Kidney tubule cell (primary cell): Measurements from ENCODE around the gene LRMDA.
"Not testable (repeated sequence)": the region's sequence is repeated elsewhere in the genome, so short reads cannot be mapped to it uniquely, and the experiment has no call there.

ENCODE experiments used
- DNase-seq: peaks from one replicate; pipeline ENCODE4 v3.0.0-alpha.2; 2018; ENCODE audit warnings: low spot score

LRMDA gene

DNA sequence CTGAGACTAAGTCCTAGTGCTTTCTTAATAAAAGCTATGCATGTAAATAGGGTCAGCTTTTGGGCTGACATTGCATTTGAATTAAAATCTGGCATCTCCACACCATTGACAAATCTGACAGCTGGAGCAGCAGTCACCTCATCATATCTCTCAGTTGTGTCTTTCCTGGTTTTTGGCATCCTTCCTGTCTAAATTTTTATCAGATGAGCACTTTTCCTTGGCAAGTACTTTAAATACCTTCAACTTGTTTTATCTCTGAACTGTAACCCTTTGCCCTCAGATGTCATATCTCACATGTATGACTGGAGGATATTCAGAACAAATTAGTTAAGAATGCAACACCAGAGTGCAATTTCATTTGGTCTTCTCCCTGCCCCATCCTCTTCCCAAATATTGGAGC, 1066.2 kb downstream of the LRMDA start:
- DNase-seq = no peak

DNA sequence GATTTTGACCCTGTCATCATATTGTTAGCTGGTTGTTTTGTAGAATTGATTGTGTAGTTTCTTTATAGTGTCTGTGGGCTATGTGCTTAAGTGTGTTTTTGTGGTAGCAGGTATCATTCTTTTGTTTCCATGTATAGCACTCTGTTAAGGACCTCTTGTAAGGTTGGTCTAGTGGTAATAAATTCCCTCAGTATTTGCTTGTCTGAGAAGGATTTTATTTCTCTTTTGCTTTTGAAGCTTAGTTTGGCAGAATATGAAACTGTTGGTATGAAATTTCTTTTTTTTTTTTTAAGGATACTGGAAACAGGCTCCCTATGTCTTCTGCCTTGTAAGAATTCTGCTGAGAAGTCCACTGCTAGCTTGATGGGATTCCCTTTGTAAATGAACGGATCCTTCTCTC, 1073.4 kb downstream of the LRMDA start:
- no peak for DNase-seq

DNA sequence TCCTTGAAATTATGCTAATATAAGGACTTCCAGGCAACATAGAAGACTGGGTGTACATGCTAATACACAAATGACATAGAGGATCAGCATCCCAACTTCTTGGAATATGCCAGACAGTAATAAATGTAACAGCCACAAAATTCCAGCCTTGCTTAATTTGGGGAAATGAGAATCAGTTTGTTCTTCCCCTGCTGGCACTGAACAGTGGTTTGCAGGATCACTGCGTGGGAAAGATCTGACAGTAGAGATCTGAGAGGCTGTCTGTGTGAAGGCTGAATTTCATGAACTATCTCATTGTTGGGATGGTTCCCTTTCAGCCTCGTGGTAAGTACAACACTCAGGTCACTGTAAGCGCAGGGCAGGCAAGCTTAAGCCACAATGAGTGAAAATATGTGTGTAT, 1078.0 kb downstream of the LRMDA start:
- no peak for DNase-seq

DNA sequence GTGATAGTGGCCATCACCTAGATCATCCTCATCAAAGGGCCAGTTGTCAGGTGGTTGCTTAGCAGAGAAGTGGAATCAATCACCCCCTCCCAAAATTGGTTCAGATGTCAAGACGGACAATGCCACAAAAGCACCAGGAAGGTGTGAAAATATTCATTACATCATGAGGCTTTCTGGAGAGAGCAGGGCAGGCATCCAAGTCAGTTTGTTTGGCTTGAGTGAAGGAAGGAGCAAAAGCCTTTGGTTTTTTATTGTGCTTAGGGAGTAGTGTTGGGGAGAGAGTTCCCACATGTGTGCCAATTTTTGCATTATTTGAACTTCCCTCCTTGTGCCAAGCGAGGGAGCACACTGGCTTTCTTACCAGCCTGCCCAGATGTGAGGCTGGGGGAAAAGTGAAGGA, 1082.9 kb downstream of the LRMDA start:
- no peak for DNase-seq

DNA sequence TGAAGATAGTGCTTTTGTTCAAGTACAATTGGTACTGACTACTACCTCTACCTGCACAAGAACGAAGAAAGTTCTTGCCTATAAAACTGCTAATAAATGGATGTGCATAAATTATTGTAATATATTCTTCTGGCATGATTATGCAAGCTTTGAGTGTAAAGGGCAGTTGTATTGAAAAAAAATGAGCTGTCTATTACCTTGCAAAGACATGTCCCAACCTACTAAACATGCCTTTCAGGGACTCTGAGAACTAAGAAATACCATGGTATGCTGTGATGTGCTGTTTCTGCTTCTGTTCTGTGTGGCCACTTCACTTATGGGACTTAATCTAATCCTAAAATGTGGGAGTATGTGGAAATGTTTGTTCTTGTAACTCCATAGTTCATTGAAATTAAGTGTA, 1083.4 kb downstream of the LRMDA start:
- DNase-seq = no peak

DNA sequence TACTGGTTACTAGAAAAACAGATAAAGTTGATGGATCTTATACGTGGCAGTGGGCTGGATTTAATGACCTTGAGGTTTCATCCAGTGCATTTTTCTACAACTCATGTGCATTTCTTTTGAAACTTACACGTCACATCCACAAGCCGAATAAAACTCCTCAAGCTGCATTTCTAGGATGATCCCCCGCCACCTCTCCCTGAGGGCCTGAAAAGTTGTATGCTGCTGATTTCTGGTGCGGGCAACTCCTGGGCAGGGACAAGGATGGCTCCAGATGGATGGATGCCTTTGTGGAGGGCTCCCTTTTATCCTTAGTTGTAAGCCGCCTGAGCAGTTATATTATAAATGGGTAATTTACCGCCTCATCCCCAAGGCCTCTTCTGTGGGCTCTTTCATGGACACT, 1091.1 kb downstream of the LRMDA start:
- DNase-seq = no peak

DNA sequence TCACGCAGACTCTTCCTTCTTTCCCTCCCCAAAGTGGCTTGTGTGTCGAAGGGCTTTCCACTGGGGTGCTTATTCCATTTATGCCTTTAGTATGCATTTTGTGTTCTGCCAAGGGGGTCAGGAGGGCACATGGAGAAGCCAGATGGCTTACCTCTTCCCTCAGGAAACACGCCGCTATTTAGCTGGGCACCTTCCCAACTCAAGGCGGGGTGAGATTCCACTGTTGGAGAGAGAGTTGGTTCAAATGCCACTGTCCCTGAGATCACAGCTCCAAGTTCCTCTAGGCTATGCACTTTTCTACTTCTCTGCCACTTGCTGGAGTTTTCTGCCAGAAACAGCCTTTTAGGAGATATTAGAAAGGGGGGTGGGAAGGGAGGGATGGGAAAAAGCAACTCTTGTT, 1091.8 kb downstream of the LRMDA start:
- no peak for DNase-seq

DNA sequence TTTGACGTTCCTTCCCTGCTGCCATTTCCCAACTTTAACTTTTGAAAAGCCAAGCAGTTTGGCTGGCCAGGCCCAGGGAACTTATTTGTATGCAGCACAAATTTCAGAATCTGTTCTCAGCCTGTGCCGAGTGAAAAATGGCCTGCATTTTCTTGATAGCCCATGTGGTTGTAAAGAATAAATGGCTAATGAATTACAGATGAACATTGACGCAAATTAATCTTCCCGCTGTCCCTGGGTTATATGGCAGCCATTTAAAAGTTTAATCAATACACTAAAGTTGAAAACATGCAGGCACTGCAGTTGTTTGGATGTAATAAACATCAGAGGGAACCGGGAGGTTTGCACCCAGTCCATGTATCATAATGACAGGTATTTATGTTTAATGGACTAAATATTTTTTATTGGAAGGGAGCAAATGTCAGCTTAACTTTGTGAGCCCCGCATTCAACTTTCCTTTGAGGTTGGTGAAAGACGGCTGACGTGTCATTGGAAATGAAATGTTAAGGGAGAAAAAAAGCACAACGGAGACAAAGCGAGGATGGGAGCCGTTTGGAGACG, 1092.4 kb downstream of the LRMDA start:
- no peak for DNase-seq

DNA sequence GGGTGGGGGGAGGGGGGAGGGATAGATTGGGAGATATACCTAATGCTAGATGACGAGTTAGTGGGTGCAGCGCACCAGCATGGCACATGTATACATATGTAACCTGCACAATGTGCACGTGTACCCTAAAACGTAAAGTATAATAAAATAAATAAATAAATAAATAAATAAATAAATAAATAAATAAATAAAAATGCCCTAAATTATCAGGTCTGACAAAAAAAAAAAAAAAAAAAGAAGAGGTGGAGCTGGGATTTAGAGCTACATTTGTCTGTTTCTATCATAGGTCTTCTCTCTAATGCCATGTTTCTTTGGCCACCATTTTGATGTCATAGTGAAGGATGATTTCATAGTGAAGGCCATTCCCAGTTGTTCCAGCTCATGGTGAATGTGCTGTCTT, 1095.4 kb downstream of the LRMDA start:
- not testable (repeated sequence) for DNase-seq

DNA sequence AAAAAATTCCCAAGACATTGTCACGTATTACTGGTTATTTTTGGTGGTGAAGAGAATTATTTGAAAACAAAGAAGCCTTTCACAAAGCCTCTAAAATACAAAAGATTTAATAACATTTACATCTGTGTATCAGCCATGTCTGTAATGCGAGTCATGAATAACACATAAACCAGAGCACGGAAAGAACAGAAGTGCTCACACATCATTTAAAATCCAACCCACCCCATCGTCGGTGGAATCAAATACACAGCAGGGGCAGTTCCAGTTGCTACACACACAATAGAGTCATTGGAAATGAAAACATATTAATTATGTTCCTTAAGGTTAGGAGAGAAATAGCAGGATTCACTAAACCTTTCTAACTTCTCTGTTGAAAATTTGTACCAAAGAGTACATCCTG, 1108.9 kb downstream of the LRMDA start:
- DNase-seq = no peak

DNA sequence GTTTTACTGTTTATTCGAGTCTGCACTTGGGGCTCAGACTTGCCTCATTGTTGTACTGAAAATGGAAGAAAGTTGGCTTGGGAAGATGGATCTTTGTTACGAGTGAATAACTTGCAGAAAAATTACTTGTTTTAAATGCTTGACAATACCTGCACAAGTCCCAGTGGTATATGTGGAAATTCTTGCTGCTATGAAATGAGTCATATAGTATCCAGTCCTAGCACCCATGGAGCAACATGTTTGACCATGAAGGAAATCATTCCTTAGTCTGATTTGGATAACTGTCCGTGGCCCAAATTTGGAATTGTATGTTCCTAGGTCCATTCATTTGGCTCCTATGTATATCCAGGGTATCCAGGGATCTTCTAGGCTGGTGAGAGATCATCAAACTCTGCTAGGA, 1109.4 kb downstream of the LRMDA start:
- DNase-seq = no peak

DNA sequence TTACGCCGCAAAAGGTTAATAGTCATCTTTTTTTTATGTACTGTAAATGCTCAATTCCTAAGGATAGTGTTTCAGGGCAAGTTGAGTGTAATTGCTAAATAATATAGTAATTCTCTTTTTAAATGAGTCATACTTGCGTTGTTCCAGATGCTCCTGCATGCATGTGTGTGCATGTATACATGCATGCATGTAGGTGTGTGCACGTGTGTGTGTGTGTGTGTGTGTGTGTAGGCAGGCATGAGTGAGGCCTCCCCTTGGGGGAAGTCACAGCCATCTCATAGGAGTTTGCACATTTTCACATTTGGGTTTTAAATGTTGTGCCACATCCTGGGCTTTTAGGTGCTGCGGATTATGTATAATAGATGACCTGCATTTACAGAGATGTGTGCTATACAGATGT, 1110.4 kb downstream of the LRMDA start:
- no peak for DNase-seq

DNA sequence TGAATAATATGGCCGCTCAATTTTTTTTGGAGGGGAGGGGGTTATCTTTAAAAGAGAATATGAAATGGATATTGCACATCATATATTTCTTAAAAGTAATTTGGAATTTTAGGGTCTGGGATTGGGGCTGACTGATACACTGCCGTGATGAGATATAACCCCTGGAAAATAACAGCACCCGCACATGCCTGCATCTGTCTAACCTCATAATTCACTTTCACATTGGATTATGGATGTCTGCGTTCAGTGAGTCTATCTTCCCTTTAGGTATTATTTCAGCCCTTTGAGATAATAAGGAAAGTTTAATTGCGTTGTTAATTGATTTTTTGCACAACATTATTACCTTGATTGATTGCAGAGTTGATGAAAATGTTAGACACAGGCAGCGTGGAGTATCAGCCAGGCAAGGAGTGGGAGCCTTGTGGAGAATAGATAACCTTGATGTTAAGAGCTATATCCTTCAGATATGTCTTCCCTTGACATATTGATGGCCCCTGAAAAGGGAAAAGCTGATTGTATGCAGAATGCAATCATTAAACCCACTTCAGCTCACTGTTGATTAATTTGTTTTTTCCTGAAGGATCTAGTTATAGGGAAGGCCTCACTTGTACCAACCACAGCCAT, 1111.0 kb downstream of the LRMDA start:
- DNase-seq = no peak

DNA sequence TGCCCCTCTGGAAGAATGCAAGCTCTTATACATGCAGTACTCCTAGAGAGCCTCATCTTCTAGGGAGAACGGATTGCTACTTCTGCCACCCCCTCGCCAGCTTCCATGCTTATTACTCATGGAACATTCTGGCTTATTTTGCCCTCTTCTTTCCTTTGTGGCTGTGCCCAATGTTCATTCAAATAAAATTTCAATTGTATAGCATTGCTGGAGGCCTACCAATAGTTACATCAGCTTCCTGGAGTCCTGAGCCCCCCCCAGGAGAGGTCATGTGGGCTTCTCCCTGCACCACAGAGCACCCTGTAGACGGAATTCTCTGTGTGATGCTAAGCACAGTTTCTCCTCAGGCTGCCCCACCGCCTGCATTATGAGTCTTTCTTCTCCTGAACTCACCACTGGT, 1112.2 kb downstream of the LRMDA start:
- DNase-seq = peak; percentile 31

DNA sequence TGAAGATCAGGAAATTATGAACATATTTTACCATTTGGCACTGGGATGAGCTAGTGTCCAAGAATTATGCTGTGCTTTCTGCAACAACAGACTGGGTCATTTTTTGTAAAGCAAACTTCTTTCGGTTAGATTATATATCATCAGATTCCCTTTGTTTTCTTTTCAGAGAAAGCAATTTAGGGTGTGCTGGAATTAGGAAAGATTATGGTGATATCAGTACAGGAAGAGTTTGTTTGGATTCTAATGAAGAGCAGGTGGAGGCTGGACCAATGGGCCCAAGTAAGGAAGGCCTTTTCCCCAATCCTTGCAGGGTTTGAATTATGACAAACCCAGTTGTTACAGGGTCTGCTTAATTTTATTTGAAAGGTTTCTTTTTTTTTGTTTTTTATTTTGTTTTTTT, 1113.4 kb downstream of the LRMDA start:
- no peak for DNase-seq

DNA sequence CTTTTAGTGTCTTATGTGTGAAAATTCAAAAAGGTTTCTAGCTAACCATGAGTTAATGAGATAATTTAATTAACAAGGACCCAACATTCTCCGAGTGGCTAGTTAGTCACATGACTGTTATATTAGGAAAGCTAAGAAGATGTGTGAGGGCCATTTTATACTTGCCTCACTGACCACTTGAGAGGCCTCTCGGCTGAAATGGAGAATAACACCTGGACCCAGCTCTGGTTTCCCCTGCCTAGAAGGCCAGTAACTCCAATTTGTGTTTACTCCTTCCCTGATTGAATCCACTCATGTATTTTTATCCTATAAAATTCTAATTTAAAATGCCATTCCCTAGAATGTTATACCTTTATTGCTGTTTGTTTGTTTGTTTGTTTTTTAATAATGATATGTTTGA, 1115.0 kb downstream of the LRMDA start:
- DNase-seq = no peak

DNA sequence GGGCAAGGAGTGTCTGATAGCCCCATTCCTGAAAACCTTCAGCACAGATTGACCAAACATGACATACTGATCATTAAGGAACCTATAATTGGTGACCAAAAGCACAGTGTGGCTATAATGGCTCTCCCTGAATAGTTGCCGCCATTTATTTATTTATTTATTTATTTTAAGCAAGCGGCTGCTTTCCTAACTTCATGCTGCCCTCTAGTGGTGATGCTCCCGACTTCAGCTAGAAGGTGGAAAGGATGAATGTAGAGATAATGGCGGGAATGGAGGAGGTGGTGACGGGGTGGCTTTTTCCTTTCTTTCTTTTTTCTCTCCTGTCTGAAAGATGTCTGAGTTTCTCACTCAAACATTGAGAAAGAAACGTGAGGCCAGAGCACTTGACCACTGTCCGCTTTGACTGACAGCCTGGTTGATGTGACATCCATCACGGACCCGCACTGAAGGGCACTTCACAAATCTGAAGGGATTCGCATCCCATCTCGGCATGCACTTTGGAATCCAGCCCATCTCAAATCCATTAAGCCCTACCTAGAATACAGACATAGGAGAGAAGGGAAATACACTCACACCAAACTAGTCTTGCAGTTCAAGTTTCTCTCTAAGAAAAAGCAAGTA, 1116.0 kb downstream of the LRMDA start:
- DNase-seq = peak; percentile 73

DNA sequence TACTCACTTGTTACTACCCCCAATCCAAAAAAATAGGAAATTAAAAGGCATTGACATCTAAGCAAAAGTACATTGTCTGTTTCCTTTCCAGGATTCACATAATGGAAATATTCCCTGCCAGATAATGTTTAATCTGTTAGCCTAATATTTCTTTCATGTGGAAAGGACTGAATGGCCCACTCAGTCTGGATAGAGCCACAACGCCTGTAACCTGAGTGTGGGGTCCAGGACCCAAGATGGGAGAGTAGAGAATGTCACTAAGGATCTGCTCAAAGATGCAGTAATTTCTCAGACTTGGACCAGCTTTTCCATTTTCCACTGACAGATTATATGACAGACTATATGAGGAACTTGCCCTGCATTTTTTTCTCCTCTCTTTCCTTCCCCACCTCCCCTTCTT, 1117.3 kb downstream of the LRMDA start:
- no peak for DNase-seq

DNA sequence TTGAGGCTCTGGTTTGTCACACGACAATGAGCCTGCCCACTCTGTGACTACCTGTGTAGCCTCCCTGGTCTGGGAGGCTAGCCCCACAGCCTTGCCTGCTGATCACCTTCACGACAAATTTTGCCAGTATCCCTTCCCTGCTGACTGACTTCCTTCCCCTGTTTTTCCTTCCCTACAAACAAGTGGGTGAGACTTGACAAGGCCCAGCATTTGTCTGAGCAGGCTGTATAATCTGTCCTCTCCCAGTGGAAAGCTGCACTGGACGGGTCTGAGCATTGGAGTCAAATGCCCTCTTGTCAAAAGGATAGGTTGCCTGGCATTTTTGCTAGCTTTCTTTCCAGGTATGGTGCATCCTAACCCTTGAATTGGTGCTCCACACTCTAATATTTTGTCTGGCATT, 1117.7 kb downstream of the LRMDA start:
- DNase-seq = no peak

DNA sequence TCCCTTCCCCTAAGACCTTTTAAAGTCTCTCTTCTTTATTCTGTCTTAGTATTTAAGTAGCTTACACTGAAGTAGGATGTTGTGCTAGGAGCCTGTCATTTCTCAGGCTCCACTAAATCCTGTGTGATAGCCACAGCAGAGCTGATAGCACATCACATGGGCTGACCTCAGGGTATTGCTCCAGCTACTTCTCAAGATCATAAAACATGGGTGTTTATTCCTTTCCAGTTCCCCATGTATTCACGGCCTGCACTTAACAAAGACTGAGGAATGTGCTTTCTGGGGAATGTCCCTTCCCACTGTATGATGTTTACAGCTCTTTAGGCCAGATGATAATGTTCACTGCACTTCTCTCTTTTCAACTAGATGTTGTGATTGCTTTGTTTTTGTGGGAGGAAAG, 1119.4 kb downstream of the LRMDA start:
- no peak for DNase-seq

DNA sequence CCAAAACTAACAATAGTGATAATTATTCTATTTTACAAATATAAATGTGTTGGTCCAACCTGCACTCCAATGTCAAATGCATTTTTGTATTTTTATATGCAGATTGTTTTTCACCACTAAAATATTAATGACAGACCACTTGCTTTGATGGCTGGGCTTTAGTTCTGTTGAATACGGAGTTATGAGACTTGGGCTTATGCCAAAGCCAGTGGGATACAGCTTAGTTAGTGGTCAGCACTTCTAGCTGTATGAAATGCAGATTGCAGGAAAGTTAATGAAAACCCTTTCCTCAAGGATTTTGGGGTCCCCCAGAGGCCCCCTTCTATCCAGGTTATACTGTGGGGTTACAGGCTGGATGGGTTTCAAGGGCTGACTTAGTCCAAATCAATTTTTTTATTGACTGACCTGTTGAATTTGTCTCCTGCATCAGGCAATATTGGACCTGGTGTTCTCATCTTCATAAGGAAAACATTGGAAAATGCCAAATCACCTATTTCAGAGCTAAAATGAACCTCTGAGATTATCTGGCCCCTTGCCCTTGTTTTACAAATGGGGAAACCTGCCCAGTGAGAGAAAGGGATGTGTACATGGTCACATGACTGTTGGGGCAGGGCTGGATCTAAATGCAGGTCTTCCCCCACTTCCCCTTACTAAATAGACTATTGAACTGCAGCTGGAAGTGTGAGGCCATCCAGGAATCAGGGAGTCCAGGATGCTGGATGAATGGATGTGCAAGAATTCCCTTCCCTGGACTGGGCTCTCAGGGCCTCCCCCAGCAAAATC, 1120.9 kb downstream of the LRMDA start:
- no peak for DNase-seq

DNA sequence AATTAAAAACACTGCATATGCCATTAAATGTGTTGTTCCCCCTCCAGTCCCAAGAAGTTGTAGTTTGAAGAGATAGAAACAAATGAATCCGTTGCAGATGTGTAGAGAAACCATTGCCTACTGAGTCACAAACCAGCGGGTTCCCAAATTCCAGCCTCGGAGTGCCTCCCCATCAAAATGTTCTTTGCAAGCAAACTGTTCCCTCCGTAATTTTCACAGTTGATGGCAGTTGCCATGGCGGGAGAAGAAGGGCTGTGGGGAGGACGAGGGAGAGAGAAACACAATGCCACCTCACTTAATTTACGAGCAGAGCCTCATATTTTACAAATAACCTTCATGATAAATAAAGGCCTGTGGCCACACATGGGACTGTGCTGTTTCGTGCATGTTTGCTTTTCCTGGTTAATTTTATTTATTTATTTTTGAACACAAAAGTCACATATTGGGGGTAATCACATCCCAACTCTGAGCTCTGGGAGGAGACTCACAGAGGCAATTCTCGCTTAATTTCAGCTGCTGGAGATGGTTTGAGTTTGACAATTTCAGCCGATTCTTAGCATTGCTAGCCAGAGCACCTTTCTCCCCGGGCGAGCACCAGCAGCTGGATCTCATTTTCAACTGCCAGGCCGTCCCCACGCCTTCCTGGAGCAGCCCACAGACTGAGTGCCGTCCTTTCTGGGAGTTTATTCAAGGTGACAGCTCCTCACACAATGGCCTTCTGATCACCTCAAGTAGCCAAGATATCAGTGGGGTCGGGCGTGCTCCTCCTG, 1122.0 kb downstream of the LRMDA start:
- DNase-seq = no peak

DNA sequence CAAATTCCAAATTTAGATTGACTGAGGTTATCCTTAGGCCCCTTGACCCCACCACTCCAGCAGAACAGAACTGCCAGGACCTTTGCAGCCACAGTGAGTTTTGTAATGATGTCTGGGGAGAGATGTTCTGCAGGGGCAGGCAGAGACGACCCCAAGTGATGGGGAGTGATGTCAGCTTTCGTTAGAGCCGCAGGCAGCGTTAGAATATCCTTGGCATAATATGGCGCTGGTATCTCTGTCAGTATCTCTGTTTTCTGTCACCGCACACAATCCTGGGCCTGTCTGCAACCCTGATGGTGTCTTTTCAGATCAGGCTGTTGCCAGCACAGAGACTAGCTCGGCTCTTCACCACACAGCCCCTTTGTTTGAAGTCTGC, 1122.6 kb downstream of the LRMDA start:
- no peak for DNase-seq
